Measurements from ENCODE around the gene CEP104. TPM values are rescaled to one million over a fixed set of nuclear protein-coding genes. Genes with fewer than 3 reads are reported as not detected.

The CEP104 gene
- total and polyA plus RNA-seq, 4 donors: 7.5 to 23.2 (median 12.0) TPM

GRCh38 chr1:3827813-3828307 lies 29.2 kb downstream of the CEP104 start:
- WGBS: 93% methylated on average over 14 of the region's 14 CpGs
- Histone ChIP-seq H3K4me1 (ENCODE audit: control insufficient read depth in 4 of 4, insufficient read depth in 4 of 4, low read length in 3 of 4) (no peaks in the 10 kb centered on the region), H3K36me3 (ENCODE audit: control insufficient read depth in 4 of 4, insufficient read depth in 3 of 4, low read depth in 1 of 4, low read length in 3 of 4) (peaks cover 13 to 82% (median 48%) of the 10 kb centered on the region in 4 donors), H3K27me3 (ENCODE audit: control insufficient read depth in 4 of 4, insufficient read depth in 4 of 4, low read length in 3 of 4) (no peaks in the 10 kb centered on the region), H3K9ac (ENCODE audit: low read depth in 1 of 2, low read length in 2 of 2) (no peak overlapping the region), H3K27ac (ENCODE audit: low read depth in 1 of 2, low read length in 2 of 2) (no peak overlapping the region), H3K4me3 (ENCODE audit: low read depth in 1 of 3, low read length in 3 of 3) (no peak overlapping the region), H3K9me3 (ENCODE audit: control insufficient read depth in 4 of 4, low read length in 3 of 4) (no peaks in the 10 kb centered on the region)
- no peak for DNase-seq (ENCODE audit: low spot score)
- TF ChIP-seq FOXA1 (IDR thresholded peaks at IDR 0.05) (no peak), MAX (IDR thresholded peaks at IDR 0.05) (no peak), SP1 (IDR thresholded peaks at IDR 0.05) (no peak), RXRA (IDR thresholded peaks at IDR 0.05) (no peak), JUND (IDR thresholded peaks at IDR 0.05) (no peak), HNF4A (conservative IDR thresholded peaks at IDR 0.05) (no peak), EGR1 (IDR thresholded peaks at IDR 0.05; ENCODE audit: low read depth in 2 of 2) (no peak), CTCF (IDR thresholded peaks at IDR 0.05; ENCODE audit: low read depth, low read length, missing input control) (no peak), FOXA2 (IDR thresholded peaks at IDR 0.05) (no peak), NR2F2 (IDR thresholded peaks at IDR 0.05) (no peak), YY1 (IDR thresholded peaks at IDR 0.05) (no peak), GABPA (IDR thresholded peaks at IDR 0.05 in 1 of 2, conservative IDR thresholded peaks at IDR 0.05 in 1 of 2) (no peak)
- TF ChIP-seq, protein P1, sequence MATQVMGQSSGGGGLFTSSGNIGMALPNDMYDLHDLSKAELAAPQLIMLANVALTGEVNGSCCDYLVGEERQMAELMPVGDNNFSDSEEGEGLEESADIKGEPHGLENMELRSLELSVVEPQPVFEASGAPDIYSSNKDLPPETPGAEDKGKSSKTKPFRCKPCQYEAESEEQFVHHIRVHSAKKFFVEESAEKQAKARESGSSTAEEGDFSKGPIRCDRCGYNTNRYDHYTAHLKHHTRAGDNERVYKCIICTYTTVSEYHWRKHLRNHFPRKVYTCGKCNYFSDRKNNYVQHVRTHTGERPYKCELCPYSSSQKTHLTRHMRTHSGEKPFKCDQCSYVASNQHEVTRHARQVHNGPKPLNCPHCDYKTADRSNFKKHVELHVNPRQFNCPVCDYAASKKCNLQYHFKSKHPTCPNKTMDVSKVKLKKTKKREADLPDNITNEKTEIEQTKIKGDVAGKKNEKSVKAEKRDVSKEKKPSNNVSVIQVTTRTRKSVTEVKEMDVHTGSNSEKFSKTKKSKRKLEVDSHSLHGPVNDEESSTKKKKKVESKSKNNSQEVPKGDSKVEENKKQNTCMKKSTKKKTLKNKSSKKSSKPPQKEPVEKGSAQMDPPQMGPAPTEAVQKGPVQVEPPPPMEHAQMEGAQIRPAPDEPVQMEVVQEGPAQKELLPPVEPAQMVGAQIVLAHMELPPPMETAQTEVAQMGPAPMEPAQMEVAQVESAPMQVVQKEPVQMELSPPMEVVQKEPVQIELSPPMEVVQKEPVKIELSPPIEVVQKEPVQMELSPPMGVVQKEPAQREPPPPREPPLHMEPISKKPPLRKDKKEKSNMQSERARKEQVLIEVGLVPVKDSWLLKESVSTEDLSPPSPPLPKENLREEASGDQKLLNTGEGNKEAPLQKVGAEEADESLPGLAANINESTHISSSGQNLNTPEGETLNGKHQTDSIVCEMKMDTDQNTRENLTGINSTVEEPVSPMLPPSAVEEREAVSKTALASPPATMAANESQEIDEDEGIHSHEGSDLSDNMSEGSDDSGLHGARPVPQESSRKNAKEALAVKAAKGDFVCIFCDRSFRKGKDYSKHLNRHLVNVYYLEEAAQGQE (IDR thresholded peaks at IDR 0.05): no peak

DNA sequence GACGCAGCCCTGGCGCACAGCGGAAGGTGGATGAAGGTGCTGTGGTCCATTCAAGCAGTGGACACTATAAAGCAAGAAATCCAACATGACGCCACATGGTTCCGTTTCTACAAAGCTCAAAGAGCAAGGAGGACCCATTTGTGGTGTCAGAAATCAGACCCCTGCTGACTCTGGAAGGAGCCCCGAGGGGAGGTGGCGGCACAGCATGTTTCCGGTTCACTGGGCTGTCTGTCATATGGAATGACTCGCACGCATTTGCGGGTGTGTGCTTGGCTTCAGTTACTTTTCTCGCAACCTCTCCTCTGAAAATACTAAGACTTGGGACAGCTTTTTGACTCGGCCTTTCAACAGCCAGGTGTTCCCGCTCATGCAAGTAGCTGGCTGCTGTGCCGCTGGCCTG lies 31.7 kb downstream of the CEP104 start:
- 94% methylated on average over 15 of the region's 15 CpGs for WGBS

More for the DNA sequence above, 31.7 kb downstream of the CEP104 start:
- no peak overlapping the region for H3K27ac ChIP-seq (ENCODE audit: low read depth in 1 of 2, low read length in 2 of 2)
- H3K36me3 ChIP-seq (ENCODE audit: control insufficient read depth in 4 of 4, insufficient read depth in 3 of 4, low read depth in 1 of 4, low read length in 3 of 4): peaks cover 6 to 90% (median 48%) of the 10 kb centered on the region in 4 donors
- H3K27me3 ChIP-seq (ENCODE audit: control insufficient read depth in 4 of 4, insufficient read depth in 4 of 4, low read length in 3 of 4): no peaks in the 10 kb centered on the region
- H3K4me3 ChIP-seq (ENCODE audit: low read depth in 1 of 3, low read length in 3 of 3): no peak overlapping the region
- no peaks in the 10 kb centered on the region for H3K9me3 ChIP-seq (ENCODE audit: control insufficient read depth in 4 of 4, low read length in 3 of 4)
- H3K9ac ChIP-seq (ENCODE audit: low read depth in 1 of 2, low read length in 2 of 2): no peak overlapping the region
- no peaks in the 10 kb centered on the region for H3K4me1 ChIP-seq (ENCODE audit: control insufficient read depth in 4 of 4, insufficient read depth in 4 of 4, low read length in 3 of 4)
- no peak for TF ChIP-seq JUND (IDR thresholded peaks at IDR 0.05)
- TF ChIP-seq RXRA (IDR thresholded peaks at IDR 0.05): no peak
- TF ChIP-seq ATF3 (IDR thresholded peaks at IDR 0.05): no peak
- TF ChIP-seq TAF1 (conservative IDR thresholded peaks at IDR 0.05): no peak
- TF ChIP-seq NR2F2 (IDR thresholded peaks at IDR 0.05): no peak
- TF ChIP-seq HNF4A (conservative IDR thresholded peaks at IDR 0.05): no peak
- no peak for TF ChIP-seq FOXA1 (IDR thresholded peaks at IDR 0.05)
- no peak for TF ChIP-seq RAD21 (IDR thresholded peaks at IDR 0.05)
- TF ChIP-seq MAX (IDR thresholded peaks at IDR 0.05): no peak
- TF ChIP-seq SP1 (IDR thresholded peaks at IDR 0.05): no peak
- no peak for TF ChIP-seq CTCF (IDR thresholded peaks at IDR 0.05; ENCODE audit: low read depth, low read length, missing input control)
- TF ChIP-seq EGR1 (IDR thresholded peaks at IDR 0.05; ENCODE audit: low read depth in 2 of 2): no peak
- DNase-seq (ENCODE audit: low spot score): no peak

Measured in liver (tissue), 9 donors.